A673 (cell line): ENCODE data around the gene THBS3.

Source experiments
- EZH2 ChIP-seq: fragments of 200-600 bp; sonication (generic); IDR thresholded peaks from 2 replicates; pipeline ENCODE4 v1.6.1; 2017; ENCODE audit warnings: borderline replicate concordance, low read depth, mild to moderate bottlenecking, mixed read lengths, antibody characterized with exemption, low read length; ENCODE audit not compliant: poor library complexity, severe bottlenecking
- TF ChIP-seq, protein P1 (sequence below): fragments of 300-800, 200-600 bp; sonication (generic); conservative IDR thresholded peaks from 2 replicates; pipeline ENCODE4 v1.5.1; 2017; ENCODE audit warnings: low read depth, mild to moderate bottlenecking, antibody characterized with exemption, low read length, moderate library complexity, mixed read lengths

DNA sequence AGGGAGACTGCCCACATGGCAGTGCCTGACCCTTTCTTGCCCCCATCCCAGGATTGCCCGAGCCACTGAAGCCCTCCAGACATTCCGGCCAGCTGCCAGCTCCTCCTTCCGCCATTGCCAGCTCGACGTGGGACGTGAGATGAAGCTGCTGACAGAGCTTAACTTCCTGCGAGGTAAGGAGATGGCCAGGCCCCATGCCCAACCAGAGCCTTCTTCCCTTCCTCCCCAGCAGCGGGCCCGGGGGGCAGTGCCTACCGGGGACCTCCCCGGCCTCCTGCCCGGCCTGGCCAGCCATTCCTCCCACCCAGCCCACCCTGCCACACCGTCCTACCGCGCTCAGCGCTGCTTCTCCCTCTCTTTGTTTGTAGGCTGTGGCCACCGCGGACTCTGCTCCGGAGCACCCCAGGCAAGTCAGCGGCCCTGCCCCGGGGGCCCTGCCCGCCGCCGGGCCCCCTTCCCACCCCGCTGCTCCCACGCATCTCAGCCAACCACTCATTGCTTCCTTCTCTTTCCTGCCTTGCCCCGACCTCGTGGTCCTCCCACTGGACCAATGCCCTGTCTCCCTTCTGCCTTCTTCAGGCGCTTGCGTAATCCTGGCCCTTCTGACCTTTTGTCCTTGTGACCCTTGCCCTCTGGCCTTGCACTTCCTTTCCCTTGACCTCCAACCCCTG lies 29.1 kb downstream of the THBS3 start:
- TF ChIP-seq, protein P1, sequence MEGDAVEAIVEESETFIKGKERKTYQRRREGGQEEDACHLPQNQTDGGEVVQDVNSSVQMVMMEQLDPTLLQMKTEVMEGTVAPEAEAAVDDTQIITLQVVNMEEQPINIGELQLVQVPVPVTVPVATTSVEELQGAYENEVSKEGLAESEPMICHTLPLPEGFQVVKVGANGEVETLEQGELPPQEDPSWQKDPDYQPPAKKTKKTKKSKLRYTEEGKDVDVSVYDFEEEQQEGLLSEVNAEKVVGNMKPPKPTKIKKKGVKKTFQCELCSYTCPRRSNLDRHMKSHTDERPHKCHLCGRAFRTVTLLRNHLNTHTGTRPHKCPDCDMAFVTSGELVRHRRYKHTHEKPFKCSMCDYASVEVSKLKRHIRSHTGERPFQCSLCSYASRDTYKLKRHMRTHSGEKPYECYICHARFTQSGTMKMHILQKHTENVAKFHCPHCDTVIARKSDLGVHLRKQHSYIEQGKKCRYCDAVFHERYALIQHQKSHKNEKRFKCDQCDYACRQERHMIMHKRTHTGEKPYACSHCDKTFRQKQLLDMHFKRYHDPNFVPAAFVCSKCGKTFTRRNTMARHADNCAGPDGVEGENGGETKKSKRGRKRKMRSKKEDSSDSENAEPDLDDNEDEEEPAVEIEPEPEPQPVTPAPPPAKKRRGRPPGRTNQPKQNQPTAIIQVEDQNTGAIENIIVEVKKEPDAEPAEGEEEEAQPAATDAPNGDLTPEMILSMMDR, result no peak
- no peak for TF ChIP-seq EZH2
